HG03108 (cell line): ENCODE measurements around the gene ATF5.
"Not testable (repeated sequence)": the region's sequence is repeated elsewhere in the genome, so short reads cannot be mapped to it uniquely, and the experiment has no call there.

Experiments
- ATAC-seq: cut with Tn5 transposase; IDR thresholded peaks from one replicate; pipeline ENCODE4 v1.9.1; 2021; ENCODE audit warnings: moderate library complexity; ENCODE audit not compliant: unreplicated experiment

Gene ATF5

DNA sequence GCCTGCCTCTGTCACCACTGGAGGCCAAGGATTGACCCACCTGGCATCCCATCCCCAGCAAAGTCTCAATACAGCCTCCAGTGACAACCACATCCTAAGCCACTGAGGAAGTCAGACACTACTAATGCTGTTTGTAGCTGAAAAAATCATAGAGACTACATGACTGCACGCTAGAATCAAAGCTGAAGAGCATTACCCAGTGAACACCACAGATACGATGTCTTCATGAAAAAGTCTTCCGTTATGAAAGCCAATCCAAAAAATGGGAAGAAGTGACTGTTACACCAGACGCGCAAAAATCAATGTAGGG lies 11.4 kb downstream of the ATF5 start:
- no peak for ATAC-seq

DNA sequence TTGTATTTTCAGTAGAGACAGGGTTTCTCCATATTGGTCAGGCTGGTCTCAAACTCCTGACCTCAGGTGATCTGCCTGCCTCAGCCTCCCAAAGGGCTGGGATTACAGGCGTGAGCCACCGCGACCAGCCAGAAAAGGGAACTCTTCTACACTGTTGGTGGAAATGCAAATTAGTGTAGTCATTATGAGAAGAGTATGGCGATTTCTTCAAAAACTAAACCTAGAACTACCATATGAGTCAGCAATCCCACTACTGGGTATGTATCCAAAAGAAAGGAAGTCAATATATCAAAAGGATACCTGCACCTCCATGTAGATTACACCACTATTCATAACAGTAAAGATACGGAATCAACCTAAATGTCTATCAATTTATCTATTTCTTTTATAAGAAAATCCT lies 15.6 kb downstream of the ATF5 start:
- ATAC-seq = not testable (repeated sequence)

DNA sequence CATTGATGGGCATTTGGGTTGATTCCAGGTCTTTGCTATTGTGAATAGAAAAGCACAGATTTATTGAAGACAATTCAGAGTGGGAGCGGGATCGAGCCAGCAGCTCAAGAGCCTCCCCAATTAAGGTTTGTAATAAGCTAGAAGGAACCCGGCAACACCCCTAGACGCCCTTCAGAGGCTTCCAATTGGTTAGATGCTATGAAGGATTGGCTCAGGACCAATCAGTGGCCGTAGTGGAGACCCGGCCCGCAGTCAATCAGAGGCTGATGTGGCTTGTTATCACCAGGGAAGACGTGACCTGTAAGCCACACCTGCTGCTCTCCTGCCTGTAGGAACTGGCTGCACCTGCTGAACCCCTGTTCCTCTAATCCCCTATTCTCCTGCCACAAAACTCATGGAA lies 17.4 kb downstream of the ATF5 start:
- no peak for ATAC-seq

DNA sequence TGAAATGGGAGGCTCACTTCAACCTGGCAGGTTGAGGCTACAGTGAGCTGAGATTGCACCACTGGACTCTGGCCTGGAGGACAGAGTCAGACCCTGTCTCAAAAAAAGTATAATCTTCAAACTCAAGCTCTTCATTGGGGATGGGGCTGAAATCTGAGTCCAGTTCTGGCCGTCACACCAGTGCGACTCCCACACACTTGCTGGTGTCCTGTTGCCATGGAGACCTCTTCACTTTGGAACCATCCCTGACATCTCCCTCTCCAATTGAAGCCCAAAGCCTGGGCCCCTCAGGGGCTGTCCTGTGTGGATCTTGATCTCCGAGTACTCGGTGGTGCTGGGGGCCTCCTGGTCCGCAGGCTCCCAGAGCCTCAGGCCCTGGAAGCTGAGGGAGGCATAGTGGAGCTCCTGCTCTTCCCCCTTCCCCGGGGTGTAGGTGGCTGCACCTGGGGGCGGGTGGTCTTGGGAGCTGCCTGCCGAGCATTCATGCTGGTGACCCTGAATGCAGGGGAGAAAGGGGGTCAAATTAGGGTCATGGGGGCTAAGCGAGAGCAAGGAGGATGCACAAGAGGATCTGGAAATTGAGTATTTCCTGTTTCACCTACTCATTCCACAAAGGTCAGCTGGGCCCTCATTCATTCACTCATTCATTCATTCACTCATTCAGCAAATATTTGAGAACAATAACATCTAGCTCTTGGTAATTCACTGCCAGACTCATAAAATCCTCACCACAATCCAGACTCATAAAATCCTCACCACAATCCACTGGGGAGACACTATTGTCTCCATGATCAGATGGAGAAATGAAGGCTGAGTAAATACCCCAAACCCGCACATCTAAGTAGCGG lies 21.0 kb downstream of the ATF5 start:
- ATAC-seq = no peak

DNA sequence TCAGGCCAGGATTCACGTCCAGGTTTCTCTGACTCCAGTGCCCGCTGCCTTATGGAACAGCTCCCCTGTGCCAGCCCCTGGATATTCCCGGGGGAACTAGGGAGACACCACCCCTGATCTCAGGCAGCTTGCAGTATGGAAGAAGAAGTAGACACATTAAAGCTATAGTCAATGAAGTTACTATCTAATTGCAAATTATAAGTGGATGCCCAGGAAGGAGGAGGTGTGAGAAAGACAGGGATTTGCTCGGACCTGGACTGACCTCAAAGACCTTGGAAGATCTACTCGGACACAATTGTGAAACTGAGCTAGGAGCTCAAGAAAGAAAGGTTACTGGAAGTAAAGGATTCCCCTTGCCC lies 21.6 kb downstream of the ATF5 start:
- no peak for ATAC-seq

DNA sequence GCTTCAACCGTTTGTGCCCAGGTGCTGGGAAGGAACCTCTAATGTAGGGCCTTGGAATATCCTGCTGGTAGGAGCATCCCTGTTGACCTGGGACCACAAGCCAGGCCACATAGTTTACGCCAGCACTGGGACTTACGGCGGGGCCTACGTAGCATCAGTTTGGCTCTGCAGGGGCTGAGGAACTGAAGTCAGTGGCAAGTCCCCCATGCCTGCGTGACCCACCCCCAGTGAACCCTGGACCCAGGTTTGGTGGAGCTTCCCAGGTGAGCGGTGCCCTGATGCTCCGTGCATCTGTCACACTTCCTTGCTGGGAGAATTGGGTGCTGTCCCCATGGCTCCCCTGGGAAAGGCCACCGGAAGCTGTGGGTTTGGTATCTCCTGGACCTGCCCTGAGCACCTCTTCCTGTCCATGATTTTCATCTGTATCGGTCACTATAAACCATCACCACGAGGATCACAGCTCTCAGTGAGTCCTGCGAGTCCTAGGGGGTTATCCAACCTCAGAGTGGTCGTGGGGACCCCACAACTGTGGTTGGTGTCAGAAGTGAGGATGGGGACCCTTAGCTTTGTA lies 22.0 kb downstream of the ATF5 start:
- no peak for ATAC-seq

DNA sequence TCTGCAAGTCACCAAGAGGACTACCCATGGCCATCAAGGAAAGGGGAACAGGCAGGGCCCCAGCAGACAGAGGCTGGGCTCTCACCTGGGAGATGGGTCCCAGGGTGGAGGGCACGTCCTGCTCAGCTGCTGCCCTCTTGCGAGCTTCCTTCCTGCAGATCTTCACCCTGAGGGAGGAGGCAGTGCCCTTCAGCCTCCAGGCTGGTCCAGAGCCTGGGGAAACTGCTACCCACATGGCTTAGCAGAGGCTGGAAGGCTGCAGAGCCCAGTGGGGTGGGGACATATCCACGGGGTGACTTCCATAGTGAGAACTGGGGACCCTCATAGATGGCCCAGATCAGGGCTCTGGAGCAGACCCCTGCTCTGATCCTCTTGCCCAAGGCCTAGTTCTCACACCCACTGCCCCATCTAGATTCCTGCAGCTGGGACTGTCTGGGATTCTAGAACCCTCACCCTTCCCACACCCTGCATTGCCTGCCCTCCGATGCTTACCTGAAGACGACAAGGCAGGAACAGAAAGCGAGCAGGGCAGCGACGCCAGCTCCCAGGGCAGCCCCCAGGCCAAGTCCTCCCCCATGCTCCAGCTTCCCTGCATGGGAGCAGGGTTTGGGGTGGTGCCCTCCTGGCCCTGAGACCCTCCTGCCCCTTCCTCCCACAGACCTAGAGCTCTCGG lies 22.9 kb downstream of the ATF5 start:
- no peak for ATAC-seq

DNA sequence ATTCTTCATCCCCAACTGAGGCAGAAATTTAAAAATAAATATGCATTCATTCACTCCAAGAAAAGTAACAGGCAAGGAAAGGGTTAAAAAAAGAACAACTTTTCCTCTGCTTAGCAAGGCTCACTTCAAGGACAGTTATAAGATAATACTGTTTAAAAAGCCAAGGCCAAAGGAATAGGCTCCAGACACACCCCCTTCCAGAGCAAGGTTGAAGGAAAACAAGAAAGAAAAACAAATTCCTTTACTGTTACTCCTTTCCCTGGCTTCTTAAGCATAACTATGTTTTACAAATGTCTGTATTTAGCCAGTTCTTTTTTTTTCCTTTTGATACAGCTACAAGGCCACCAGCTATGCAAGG lies 23.5 kb downstream of the ATF5 start:
- no peak for ATAC-seq

DNA sequence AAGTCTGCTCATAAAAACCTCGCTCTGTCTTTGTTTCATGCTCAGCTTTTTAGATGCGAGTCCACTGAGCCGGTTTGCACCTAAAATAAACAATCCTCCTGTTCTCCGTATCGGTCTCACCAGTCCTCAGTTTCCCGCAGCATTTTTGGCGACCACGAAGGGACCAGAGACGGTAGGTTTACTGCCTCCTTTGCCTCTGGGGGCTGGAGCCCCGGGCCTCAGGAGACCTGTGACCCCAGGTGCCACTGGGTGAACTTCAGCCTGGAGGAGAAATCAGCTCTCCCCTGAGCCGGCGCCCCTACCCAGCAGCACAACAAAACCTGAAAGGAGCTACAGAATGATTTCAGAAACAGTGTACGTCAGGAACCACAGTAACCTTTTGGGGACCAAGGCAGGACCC lies 23.9 kb downstream of the ATF5 start:
- ATAC-seq = no peak

DNA sequence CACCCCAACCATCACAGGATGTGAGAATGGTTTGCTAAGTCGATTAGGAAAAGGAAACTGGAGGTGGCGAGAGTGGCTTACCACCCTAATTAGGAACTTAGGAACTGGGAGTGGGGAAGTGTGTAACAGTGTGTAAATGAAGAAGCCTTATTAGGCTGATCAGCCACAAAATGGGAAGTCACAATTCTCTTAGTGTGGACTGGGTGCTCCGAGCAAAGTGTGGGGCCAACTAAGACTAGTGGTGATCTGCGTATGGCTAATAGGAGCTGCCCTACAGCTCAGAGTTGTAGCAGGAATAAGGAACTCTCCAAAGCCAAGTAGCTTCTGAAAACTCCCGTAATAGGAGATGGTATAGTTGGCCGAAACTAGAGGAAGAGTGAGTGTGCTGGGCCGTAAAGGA lies 24.4 kb downstream of the ATF5 start:
- no peak for ATAC-seq

DNA sequence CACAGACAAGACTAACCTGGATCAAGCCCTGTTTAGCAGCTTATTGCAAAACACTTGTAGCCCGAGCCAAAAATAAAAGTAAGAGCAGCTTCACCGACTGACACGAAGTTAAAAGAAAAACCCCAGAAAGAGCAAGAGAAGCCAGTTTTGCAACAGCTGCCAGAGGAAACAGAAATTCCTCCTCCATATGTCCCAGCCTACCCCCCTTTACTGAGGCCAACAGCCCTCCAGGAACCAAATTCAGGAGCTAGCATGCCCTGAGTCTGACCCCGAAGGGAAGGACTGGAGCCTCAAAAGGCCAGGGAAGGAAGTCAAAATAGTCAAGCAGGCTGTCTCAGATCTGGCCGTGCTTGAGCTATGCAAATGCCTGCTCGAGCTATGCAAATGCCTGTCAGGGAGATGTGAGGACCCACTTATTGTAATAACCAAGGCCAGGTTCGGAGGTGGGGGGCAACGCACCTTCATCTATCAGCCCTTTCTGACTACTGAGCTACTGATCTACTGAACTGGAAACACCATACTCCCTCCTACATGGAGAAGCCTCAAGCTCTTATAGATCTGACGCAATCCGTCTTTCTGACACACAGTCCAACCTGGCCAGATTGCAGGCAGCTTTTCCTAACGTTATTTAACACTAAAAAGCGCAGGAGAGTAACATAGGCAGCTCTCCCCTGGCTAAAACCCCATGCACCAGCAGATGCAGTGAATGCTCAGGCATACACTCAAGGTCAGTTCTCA lies 25.3 kb downstream of the ATF5 start:
- no peak for ATAC-seq

DNA sequence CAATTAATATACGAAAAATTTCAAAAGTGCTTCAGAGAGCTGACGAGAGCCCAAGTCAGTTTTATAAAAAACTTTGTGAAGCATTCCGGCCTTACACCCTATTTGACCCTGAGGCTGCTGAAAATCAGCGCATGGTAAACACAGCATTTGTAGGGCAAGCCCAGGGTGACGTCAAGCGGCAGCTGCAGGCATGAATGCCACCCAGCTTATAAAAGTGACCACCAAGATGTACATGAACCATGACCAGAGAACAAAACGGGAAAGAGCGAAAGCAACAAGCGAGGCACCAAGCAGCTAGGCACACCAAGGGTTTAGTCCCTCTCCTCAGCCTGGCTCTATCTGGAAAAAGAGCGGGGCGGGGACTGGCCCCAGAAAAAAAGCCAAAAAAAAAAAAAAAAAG lies 25.9 kb downstream of the ATF5 start:
- ATAC-seq = no peak

DNA sequence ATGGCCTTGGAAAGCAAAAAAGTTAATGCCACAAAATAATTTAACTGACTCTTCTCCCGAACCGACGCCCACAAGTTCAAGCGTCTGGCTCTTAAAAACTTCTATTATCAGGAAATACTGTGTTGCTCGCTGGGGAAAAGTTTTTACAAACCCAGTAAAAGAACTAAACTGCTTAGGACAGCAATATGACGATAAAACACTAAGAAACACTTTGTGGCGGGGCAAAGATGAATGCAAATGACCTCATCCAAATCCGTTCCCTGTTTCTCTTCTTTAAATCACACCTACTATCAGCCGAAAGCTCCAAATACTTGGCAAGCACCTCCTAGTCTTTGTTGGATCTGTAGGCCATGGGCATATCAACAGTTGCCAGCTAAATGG lies 27.1 kb downstream of the ATF5 start:
- no peak for ATAC-seq

DNA sequence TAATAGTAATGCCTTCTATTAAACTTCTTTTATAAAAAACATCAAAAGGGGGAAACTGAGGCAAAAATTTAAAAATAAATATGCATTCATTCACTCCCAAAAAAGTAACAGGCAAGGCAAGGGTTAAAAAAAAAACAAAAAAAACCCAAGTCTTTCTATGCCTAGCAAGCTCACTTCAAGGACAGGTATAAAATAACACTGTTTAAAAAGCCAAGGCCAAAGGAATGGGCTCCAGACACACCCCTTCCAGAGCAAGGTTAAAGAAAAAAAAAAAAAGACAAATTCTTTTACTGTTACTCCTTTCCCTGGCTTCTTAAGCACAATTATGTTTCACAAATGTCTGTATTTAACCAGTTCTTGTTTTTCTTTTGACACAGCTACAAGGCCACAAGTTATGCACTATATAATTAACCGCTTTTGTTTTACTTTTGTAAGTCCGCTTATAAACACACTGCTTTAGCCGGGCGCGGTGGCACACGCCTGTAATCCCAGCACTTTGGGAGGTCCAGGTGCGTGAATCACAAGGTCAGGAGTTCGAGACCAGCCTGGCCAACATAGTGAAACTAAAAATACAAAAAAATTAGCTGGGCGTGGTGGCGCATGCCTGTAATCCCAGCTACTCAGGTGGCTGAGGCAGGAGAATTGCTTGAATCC lies 28.4 kb downstream of the ATF5 start:
- no peak for ATAC-seq

DNA sequence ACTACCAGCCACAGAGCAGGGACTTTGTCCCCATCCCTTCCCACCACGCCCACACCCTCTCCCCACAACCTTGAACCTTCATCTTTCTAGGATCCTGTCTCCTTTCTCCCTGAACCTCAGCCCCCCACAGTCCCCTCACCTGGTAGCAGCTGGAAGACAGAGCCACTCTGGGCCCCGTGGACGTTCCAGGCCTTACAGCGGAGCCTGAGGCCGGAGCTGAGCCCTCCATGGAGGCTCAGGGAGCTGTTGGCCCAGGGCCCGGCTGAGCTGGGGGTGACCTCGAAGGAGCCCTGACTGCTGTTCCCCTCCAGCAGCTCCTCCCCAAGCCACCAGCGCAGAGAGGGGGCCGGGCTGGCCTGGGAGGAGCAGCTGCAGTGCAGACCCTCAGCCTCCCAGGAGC lies 29.1 kb downstream of the ATF5 start:
- not testable (repeated sequence) for ATAC-seq

DNA sequence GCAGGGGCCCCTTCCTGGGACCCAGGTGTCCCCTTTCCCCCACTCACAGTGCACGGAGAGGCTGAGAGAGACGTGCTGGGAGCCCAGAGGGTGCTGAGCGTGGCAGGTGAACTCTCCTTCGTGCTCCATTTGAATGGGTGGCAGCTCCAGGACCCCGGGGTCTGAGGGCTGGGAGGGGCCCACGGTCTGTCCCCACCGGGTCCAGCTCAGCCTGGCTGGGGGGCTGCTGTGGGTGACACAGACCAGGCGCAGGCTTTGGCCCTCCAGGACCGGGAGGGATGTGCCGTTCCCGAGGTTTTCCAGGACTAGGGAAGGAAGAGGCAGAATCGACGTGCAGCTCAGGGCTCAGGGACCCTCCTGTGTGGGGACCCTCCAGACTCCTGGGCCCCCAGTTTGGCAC lies 29.6 kb downstream of the ATF5 start:
- not testable (repeated sequence) for ATAC-seq

DNA sequence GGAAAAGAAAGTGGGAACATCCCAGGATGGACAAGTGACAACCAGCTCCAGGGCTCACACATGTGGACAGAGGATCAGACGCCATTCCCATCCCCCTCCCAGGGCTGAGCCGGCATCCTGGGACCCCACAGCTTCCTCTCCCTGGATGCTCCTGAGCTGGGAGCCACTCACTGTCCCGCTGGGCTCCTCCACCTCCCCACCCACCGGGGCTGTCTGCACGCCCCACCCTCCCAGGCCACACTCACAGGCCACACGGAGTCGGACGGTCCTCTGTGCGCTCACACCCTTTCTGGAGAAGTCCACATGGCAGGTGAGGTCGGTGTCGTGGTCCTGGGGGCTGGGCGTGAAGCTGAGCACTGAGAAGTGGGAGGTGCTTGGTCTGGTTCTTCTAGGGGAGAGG lies 30.9 kb downstream of the ATF5 start:
- ATAC-seq = not testable (repeated sequence)

DNA sequence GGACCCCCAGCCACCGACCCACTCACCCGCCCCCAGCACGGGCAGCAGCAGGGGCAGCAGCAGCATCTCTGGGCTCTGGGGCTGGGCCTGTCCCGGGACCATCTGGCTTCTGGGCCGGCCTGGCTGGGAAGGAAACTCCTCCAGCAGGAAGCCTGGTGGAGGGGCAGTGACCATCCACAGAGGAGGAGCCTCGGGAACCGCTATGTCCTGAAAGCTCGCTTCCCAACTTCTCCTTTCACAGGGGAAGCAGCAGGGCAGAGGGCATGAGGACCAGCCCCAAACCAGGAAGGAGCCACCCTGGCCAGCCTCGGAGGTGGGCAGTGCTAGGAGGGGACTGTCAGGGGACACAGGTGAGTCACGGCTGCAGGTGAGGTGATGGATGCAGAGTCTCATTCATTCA lies 32.0 kb downstream of the ATF5 start, which contains the start of gene SIGLEC11:
Gene SIGLEC11, minus strand, starts transcription at position 193 of the 400 bp plus-strand sequence. Its CDS starts 91 bp downstream, at position 102.
- ATAC-seq = not testable (repeated sequence)

DNA sequence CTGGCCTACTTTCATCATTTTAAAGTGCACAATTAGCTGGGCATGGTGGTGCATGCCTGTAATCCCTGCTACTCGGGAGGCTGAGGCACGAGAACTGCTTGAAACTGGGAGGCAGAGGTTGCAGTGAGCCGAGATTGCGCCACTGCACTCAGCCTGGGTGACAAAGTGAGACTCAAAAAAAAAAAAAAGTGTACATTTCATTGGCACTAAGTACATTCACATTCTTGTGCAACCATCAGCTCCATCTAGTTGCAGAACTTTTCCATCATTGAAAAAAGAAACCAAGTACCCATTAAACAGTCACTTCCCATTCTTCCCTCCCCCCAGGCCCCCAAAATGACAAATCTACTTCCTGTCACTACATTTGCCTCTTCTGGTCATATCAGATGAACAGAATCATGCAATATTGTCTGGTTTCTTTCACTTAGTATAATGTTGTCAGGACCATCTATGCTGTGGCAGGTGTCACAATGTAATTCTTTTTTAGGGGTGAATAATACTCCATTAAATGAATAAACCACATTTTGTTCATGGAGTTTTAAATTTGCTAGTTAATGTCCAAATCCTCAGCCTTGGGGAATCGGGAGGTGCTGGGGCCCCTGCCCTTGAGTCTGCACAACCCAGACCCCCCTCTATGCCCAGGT lies 39.4 kb downstream of the ATF5 start:
- ATAC-seq = no peak

DNA sequence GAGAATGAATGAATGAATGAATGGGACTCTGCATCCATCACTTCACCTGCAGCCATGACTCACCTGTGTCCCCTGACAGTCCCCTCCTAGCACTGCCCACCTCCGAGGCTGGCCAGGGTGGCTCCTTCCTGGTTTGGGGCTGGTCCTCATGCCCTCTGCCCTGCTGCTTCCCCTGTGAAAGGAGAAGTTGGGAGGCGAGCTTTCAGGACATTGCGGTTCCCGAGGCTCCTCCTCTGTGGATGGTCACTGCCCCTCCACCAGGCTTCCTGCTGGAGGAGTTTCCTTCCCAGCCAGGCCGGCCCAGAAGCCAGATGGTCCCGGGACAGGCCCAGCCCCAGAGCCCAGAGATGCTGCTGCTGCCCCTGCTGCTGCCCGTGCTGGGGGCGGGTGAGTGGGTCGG lies 40.4 kb downstream of the ATF5 start:
- ATAC-seq = not testable (repeated sequence)

DNA sequence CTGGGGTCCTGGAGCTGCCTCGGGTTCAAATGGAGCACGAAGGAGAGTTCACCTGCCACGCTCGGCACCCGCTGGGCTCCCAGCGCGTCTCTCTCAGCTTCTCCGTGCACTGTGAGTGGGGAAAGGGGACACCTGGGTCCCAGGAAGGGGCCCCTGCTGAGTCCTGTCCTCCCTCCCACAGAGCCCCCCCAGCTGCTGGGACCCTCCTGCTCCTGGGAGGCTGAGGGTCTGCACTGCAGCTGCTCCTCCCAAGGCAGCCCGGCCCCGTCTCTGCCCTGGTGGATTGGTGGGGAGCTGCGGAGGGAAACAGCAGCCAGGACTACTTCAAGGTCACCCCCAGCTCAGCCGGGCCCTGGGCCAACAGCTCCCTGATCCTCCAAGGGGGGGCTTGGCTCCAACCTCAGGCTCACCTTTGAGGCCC lies 43.0 kb downstream of the ATF5 start:
- no peak for ATAC-seq
